ENCODE results near the gene CBFA2T2.
"Not testable (repeated sequence)": the region's sequence is repeated elsewhere in the genome, so short reads cannot be mapped to it uniquely, and the experiment has no call there.

Gene CBFA2T2

GRCh38 chr20:33584976-33585375 is 95.1 kb downstream of the CBFA2T2 start:
- no peak for DNase-seq

GRCh38 chr20:33585413-33585812 is 95.5 kb downstream of the CBFA2T2 start:
- DNase-seq = no peak

DNA sequence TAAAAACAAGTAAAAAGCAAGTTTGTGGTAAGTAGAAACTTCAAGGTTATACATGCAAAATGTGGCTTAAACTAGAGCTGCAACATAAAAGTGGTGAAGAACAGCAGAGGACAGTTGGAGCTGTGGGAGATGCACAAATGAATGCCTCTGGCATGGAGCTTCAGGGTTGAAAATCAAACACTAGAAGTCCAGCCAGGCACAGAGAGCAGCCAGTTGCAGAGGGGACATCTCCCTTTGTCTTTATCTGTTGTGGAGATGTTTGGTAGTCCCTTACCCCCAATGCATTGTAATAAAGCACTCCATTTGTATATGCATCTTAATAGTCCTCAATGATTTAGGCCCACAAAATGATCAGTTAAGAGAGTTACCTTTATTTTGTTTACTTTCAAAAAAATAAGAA is 99.2 kb downstream of the CBFA2T2 start:
- DNase-seq = no peak

DNA sequence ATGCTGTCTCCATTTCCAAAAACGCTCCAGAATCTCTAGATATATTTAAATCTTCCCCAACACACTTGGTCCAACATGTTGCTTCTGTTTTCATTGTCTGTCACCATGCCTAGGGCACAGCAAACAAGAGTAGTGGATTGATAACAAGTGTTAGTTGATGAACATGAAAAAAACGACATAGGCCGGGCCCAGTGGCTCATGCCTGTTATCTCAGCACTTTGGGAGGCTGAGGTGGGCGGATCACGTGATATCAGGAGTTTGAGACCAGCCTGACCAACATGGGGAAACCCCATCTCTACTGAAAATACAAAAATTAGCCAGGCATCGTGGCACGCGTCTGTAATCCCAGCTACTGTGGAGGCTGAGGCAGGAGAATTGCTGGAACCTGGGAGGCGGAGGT is 102.0 kb downstream of the CBFA2T2 start:
- DNase-seq = not testable (repeated sequence)

- DNase-seq = no peak
Observed at GRCh38 chr20:33594743-33595142, 104.8 kb downstream of the CBFA2T2 start.

GRCh38 chr20:33600414-33600813 is 110.5 kb downstream of the CBFA2T2 start:
- DNase-seq = no peak

DNA sequence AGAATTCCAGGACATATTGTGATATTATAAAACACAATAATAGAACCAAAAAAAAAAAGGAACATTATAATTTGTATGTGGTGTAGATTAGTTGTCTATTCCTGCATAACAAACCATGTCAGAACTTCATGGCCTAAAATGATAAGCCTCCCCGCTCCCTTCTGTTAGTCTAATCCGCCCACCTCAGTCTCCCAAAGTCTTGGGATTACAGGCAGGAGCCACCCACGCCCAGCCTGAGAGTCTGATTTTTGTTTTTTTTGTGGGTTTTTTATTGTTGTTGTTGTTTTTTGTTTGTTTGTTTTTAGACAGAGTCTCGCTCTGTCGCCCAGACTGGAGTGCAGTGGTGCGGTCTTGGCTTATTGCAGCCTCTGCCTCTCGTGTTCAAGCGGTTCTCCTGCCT is 111.1 kb downstream of the CBFA2T2 start:
- no peak for DNase-seq

DNA sequence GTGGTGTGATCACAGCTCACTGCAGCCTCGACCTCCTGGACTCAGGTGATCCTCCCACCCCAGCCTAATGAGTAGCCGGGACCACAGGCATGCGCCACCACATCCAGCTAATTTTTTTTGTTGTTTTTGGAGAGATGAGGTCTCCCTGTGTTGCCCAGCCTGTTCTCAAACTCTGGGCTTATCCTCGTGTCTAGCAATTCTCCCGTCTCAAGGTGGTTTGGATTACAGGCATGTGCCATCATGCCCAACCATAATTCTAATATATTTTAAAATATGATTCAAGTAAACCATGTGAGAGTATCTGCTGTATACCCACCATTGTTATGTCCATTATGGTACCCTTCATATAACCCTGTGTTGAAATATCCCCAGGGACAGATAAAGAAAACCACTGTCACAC is 112.0 kb downstream of the CBFA2T2 start:
- DNase-seq = no peak

DNA sequence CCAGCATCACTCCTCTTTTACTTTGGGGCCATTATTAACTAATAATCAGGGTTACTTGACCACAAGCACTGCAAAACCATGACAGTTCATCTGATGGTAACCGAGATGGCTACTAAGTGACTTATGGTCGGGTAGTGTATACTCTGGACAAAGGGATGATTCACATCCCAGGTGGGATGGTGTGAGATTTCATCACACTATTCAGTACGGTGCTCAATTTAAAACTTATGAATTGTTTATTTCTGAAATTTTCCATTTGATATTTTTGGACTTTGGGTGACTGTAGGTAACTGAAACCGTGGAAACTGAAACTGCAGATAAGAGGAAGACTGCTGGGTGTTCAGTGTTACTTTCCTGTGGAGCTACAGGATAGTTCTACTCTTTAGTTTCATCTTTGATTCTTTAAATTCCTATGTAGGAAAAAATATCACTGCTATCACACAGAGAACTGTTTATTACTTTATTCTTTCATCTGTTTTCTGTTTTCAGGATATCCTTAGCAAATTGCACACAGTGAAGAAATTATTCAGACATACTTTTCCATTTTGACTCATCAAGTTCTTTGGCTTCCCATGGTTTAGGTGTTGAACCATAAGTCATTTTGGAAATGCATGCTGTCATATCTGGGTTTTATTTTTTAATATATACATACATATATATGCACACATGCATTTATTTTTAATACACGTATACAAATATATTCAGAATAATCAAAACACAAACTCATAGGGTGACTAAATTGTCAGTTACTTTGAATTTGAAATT is 113.1 kb downstream of the CBFA2T2 start:
- DNase-seq = no peak

- DNase-seq = no peak
Observed at GRCh38 chr20:33604084-33604990, 114.4 kb downstream of the CBFA2T2 start.

DNA sequence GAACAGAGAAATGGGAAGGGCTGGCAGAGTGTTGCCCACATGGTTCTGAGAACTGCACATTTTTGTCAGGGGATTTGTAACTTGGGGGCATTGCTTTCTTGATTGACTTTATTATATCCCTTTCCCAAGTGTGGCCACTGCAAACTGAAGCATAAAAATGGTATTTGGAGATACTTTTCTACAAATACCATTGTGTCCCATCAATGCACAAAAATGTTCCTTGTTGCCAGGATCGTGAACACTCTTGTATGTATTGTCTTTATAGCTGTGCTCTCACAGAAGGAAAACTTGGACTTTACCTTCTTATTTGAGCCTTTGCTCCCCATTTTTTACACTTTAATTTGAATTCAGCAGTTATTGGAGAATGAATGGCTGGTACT is 115.1 kb downstream of the CBFA2T2 start:
- DNase-seq = no peak

- no peak for DNase-seq
Observed at GRCh38 chr20:33606118-33606771, 116.3 kb downstream of the CBFA2T2 start.

DNA sequence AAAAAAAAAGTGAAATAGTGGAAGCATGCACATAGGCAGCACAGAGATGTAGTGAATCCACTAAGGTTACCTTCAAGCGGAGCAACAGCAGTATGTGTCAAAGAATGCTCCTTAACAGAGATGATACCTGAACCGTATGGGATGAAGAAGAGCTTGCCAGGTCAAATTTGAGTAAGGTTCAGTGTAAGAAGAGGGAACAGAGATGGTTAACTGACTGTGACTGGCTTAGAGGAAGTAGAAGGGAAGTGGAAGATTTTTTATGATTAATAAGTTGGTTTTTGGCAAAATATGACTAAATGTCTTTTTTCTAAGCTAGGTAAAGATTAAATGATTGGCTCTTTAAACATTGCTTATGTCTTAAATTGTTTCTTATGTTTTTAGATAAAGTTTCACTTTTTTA is 119.6 kb downstream of the CBFA2T2 start:
- no peak for DNase-seq

DNA sequence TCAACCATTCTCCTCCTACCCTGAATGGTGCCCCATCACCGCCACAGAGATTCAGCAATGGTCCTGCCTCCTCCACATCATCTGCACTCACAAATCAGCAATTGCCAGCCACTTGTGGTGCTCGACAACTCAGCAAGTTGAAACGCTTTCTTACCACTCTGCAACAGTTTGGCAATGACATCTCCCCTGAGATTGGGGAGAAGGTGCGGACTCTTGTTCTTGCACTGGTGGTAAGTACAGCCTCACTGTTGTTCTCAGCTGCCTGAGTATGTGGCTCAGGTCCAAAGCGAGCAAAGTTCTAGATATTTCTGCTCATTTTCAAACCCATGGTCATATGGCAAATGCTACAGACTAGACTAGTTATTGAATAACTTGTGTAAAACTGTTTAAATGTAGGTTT is 121.2 kb downstream of the CBFA2T2 start:
- DNase-seq = no peak

GRCh38 chr20:33612001-33612400 is 122.1 kb downstream of the CBFA2T2 start:
- no peak for DNase-seq

GRCh38 chr20:33621717-33622400 is 132.0 kb downstream of the CBFA2T2 start:
- DNase-seq = no peak

- DNase-seq = no peak
Observed at GRCh38 chr20:33622705-33623365, 132.9 kb downstream of the CBFA2T2 start.

DNA sequence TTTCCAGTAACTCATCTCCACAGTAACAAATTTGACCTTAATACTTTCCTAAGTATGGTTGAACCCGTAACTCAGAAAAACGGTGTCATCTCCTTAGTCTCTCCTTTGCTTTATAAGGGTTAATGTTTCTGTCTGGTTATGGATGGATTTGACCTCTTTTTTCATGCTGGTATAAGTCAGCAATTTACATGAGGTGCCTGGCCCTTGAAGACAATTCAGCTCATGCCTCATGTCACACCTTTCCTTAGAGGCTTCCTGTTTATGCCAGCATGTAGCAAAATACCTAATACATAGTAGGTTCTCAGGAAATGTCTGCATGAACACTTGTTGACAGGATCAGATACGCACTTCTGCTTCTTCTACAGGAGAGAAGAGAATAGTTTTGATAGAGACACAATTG is 134.5 kb downstream of the CBFA2T2 start:
- no peak for DNase-seq

GRCh38 chr20:33626190-33626589 is 136.3 kb downstream of the CBFA2T2 start:
- no peak for DNase-seq

DNA sequence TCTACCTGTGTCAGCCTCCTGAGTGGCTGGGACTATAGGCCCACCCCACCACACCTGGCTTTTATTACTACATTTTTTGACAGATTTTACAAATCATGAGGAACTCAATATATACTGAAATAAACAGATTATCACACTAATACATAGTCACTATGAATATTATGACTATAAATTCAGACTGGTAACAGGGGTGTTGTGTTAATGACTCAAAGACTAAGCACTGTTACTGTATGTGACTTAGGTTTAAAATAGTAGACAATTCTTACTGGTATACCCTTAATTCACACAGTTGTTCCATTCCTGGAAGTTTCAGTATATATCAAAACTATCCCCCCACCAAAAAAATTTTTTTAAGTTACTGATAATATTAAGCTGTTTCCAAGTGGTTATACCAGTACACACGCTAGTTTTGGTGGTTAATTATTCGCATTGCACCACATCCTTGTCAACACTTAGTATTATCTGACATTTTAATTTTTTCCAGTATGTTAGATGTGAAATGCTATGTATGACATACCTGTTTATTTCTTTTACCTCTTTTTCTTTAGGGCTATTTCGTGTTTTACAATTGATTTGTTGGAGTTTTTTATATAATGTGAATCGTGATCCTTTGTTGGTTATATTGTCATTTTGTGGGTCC is 137.8 kb downstream of the CBFA2T2 start:
- DNase-seq = no peak

DNA sequence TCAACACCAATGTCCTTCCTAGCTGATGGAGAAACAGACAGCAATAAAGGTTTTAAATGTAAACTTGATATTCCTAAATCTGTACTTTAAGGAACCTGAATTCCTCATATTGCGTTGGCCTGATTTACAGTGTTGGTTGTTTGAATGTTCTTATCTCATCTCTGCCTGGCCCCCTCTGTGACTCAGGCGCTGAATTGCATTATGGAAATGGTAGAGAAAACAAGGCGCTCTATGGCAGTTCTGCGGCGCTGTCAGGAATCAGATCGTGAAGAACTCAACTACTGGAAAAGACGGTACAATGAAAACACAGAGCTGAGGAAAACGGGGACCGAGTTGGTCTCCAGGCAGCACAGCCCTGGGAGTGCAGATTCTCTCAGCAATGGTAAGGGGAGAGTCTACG is 139.6 kb downstream of the CBFA2T2 start:
- DNase-seq = no peak

GRCh38 chr20:33629979-33630378 is 140.1 kb downstream of the CBFA2T2 start:
- no peak for DNase-seq

All from NCI-H2081 treated with DMSO at 0.1 percent for 48 hours (cell line).